Pons (tissue), 1 donor: ENCODE data around the gene SLC25A52.
"Not testable (repeated sequence)": the region's sequence is repeated elsewhere in the genome, so short reads cannot be mapped to it uniquely, and the experiment has no call there.

Experiments used
- DNase-seq: peaks from one replicate; pipeline ENCODE4 v3.0.0-alpha.2; 2016; ENCODE audit warnings: low spot score

Gene SLC25A52, protein sequence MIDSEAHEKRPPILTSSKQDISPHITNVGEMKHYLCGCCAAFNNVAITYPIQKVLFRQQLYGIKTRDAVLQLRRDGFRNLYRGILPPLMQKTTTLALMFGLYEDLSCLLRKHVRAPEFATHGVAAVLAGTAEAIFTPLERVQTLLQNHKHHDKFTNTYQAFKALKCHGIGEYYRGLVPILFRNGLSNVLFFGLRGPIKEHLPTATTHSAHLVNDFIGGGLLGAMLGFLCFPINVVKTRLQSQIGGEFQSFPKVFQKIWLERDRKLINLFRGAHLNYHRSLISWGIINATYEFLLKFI

DNA sequence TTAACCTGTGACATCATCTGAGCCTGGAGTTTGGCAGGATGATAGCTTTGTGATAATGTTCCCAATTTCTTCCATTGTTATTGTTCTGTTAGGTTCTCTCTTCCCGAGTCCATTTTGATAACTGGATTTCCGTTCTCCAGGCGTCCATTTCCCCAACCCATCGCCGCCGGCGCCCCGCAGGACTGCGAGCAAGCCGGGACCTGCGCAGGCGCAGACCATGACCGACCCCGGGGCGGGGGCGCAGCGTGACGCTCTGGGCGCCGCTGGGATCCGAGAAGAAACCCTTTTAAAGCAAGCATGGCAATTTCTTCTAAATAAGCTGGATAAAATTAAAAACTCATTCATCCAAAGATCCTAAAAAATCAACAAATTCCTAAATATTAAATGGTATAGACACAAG is at the start of gene SLC25A52:
Gene SLC25A52, minus strand, starts transcription at position 186 of the 400 bp plus-strand sequence. CDS start 219 bp downstream, outside the sequence.
- no peak for DNase-seq

DNA sequence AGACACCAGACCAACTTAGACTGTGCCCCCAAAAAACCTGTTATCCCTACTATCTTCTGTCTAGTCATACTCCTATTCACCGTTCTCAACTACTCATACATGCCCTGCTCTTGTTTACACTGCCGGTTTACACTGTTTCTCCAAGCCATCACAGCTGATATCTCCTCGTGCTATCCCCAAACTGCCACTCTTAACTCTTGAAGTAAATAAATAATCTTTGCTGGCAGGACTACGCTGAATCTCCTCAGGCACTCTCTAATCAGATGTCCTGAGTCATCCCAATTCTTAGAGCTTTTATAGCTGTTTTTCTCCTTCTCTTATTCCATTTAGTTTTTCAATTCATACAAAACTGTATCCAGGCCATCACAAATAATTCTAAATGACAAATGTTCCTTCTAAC is 48.4 kb upstream of the SLC25A52 start:
- DNase-seq = not testable (repeated sequence)

DNA sequence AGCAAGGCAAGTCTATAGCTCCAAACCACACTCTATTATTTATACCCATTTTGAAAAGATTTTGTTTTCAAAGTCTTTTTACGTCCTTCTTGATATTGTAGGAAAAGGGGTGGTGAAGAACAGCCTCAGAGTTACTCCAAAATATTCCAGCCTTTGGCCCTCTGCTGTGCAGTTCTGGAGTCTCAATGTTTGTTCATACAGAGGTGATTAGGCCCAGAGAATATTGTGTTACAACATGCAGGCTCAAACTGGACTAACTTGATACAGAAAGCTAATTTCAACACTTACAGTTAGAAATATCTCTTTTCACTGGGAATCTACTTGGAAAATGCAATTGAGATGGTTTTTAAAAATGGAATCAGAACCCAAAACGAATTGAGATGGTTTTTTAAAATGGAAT is 40.4 kb upstream of the SLC25A52 start:
- no peak for DNase-seq

DNA sequence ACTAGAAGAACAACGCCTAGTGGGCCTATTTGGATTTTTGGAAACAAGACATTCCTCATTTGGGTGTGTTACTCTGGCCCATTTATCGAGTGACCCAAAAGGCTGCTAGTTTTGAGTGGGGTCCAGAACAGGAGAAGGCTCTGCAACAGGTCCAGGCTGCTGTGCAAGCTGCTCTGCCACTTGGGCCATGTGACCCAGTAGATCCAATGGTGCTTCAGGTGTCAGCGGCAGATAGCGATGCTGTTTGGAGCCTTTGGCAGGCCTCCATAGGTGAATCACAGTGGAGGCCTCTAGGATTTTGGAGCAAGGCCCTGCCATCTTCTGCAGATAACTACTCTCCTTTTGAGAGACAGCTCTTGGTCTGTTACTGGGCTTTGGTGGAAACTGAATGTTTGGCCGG is 38.6 kb upstream of the SLC25A52 start:
- not testable (repeated sequence) for DNase-seq

DNA sequence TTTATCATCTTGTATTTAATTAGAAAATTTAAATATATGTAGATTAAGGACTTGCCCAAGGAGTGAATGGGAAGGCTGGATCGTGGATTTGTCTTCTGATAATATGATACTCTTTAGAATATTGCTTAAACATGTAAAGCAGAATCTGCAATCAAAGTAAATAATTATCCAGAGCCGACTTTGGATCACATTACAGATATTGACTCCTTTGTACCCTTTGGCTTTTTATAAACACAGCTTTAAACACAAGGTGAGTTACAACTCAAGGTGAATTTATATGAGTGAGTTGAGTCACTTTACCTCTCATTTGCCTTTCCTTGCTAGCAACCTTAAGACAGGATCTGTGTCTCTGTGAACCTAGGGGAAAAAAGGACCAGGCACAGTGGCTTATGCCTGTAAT is 37.7 kb upstream of the SLC25A52 start:
- no peak for DNase-seq

DNA sequence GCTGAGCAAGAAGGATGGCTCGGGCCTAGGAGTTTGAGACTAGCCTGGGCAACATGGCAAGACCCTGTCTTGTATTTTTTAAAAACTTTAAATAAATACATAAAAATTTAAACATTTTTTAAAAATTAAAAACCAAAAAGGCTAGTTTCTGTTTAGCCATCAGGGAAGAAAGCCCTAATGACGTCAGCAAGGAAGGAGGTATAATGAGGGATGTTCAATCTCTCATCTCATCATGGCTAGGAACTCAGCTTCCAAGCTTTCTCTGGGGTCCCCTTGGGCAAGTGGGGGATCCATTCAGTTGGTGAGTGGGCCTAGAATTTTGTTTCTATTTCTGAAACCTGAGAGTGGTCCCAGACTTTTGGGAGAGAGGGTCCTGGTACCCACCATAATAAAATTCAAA is 35.1 kb upstream of the SLC25A52 start:
- DNase-seq = no peak

DNA sequence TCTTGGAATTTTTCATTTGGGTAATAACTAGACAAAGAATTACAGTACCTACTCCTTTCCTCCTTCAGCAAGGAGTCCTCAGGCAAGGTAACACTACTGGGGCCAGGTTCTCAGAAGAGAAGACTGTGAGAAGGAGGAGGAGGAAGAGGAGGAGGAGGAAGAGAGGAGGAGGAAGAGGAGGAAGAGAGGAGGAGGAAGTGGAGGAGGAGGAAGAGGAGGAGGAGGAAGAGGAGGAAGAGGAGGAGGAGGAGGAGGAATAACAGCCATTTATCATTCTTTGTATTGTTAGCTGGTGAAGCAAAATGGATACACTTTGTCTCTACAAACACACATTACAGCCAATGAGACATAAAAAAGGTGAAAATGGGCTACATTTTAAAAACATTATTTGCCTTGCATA is 32.9 kb upstream of the SLC25A52 start:
- no peak for DNase-seq

DNA sequence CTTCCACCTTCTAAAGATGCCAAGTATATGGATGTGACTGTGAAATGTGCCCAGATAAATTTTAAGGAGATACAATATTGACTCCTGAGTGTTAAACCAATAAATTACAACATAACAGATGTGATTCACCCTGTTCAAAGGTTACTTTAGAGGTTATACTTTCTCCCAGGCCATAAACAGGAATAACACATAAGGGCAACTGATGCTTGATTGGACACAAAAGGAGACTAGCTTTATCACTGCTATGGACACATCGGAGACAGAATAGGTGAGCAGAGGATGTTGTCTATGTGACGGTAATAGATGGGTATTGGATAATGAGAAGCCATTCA is 31.9 kb upstream of the SLC25A52 start:
- DNase-seq = no peak

DNA sequence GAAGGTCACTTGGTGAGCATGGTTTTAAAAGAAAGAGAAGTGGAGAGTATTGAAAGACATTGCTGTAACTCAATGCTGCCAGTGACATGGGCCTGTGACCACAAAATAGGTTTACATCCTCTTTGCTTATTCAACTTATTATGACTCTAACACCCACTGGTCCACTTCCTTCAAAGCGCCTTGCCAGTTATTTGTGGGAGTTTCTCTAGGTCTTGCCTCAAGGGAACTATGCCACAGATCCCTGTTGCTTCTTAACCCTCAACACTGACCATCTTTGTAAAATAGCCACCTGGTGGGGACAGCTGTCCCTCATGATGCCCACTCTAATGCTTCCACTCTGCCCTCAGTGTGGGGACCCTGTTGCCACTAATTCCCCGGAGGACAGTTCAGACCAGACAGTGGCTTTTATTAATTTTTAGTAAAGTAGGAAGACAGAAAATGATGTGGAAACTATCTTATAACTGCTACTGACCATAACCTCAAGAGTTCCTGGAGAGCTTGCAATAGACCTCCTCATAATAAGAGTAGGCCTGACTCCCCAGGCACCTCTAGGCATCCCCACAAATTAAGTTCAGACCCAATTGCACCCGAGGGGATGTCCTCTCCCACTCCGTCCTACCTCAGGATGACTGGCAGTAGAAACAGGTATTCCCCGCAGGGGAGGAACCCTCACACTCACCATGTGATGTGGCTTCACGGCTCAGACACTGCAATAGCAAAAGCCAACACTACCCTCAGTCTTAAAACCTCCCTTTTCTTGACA is 31.3 kb upstream of the SLC25A52 start:
- DNase-seq = peak; percentile 12

DNA sequence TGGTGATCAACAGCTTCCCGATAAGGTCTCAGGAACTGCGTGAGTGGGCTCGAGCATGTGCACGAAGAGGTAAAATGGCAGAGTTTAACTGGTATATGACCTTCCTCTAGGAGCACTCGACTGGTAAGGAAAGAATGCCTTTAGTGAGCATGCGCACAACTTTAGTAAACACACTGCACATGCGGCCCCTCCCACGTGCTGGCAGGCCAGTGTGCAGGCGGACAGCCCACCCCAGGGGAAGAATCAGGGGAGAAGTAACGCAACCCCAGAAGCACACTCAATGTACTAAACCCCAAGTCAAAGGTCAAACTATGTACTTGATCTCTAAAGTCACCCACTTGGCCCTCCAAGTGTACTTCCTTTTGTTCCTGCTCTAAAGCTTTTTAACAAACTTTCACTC is 28.7 kb upstream of the SLC25A52 start:
- no peak for DNase-seq

DNA sequence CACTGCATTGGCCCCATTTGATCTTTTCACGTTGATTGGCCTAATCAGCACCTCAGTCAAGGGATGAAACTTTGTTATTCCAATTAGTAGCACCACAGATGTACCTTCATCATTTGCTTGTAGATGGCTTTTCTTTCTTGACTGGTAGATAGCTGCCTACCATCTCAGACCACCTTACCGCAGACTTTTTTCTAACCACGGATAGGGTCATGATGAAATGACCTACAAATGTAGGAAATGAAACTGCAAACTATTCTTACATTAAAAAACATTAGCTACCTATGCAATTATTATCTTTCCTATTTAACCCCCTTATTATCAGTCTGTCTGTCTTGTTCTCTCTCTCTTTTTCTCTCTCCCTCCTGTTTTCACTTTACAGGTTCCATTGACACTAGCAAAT is 22.4 kb upstream of the SLC25A52 start:
- DNase-seq = no peak

DNA sequence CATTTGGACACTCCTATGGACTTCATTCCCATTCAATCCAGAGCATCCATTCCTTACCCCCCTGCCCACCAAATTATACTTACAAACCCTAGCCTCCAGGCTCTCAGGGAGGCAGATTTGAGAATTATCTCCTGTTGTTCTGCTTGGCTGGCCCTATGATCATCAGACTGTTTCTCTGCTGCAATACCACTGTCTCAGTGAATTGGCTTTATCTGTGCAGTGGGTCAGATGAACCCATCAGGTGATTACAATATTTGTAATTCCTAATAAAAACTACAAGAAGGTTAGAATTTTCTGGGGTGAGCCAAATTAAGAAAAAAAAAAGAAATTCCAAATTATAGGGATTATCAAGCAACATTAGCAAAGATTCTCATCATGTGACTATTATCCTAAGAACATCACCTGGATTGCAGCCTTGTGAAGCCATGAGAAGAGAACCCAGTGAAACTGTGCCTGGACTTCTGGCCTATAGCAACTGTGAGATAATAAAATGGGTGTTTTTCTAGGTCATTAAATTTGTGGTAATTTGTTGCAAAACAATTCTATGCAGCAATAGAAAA is 17.8 kb upstream of the SLC25A52 start:
- no peak for DNase-seq

DNA sequence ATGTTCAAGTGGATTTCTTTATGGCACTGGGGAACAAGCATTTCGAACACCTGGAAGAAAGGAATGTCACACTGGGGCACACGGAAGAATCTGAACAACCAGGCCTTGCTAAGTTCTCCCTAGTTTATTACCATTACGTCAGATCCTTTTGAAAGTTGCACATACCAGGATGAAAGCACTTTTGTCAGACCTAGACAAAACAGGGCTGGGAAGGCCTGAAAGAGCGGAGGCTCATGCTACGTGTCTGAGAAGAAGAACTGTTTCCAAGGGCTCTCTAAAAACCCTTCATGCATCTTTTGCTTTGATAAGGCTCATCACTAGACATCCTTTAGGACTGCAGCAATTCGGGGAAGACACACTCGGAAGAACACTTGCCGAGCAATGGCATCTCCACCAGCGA is 15.4 kb upstream of the SLC25A52 start:
- no peak for DNase-seq

DNA sequence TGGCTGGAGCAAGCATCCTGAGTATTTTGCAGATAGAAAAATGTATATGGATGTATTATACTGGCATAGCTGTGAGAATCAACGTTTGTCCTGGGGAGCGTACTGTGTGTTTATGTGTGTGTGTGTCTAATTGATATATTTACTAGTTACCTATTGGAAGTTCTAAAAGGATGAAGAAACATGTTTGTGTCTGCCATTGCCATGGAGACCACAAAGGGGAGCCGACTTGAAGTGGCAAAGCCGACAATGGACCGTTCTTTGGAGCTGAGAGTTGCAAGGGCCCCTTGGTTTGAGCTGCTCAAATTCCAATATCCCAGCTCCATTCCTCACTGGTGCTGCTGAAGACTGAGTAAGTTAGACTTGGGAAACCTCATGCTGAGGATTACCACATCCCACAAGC is 14.3 kb upstream of the SLC25A52 start:
- DNase-seq = no peak

DNA sequence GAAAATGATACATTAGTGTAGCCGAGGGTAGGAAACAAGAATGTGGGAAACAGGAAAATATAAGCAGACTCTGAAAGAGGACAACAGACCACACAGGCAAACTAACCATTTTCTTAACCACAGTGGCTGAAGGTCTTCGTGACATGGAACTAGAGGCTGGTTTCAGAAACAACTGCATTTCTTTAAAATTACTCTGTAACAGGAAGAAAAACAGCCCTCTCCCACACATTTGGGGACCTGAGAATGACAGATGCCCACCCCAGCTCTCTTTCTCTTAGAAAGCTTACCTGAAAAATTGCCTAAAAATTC is 13.8 kb upstream of the SLC25A52 start:
- no peak for DNase-seq

DNA sequence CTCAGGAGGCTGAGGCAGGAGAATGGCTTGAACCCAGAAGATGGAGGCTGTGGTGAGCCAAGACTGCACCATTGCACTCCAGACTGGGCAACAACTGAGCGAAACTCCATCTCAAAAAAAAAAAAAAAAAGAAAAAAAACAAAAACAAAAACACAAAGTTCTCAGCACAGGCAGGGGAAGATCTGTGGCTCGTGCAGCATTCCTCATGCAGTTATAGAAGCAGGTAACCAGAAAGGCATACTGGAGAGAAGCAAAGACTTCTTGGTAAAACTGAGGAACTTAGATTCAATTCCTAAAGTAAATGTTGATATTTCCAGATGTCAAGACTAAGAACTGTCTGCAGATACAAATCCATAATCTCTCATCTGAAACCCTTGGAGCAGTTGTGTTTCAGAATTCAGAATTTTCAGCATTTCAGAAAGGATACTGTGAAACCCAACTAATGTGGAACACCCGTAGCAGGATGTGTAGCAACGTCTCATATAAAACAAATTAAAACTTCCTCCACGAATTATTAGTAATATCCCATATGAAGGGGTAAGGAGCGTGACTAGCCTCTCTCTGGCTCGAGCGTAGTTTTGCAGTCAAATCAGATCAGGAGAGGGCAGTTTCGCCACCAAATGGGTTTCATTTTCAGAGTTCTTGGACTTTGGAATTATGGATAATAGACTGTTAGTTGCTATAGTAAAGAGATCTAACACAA is 13.2 kb upstream of the SLC25A52 start:
- DNase-seq = no peak

DNA sequence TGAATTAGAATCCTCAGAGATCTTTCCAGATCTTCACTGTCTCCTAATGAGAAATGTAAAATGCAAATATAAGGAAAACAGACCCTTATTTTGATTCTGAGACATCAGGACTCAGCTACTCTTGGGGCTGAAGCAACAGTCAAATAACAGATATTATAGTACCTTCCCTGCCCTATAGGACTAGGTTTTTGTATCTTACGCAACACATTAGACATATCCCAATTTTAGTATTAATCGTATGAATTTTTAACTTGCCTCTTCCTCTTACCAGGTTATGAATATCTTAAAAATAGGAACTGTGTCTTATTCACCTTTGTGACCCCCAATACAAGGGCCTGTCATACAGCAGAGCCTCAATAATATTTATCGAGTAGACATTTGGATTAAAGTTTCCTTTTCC is 12.0 kb upstream of the SLC25A52 start:
- DNase-seq = no peak

DNA sequence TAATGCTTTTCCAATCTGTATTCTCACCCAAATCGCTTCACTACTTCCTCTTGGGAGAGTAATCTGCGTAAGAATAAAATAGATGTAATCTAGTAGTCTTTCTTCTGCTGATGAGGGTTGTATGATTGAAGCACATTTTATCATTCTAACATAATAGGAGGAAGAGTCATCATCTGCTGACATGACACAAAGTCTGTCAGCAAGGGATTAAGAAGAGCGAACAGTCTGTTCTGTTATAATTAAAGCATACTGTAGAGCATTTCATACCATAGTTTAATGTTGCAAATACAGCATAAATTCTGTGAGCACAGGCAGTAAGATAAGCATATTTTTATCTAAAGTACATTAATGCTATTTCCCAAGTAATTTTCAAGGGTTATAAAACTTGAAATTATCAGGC is 10.4 kb downstream of the SLC25A52 start:
- no peak for DNase-seq

DNA sequence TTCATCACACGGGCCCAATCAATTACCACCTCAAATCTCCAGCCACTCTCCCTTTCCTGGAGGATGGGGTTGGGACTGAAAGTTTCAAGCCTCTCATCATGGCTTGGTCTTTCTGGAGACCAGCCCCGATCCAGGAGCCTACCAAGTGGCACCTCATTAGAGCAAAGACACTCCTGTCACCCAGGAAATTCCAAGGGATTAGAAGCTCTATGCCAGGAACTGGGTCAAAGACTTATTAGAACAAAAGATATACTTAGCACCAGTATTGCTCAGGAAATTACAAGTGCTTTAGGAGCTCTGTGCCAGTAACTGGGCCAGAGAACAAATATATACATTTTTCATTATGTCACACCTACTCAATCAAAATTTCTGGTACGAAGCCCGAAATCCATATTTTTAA is 14.3 kb downstream of the SLC25A52 start:
- no peak for DNase-seq

DNA sequence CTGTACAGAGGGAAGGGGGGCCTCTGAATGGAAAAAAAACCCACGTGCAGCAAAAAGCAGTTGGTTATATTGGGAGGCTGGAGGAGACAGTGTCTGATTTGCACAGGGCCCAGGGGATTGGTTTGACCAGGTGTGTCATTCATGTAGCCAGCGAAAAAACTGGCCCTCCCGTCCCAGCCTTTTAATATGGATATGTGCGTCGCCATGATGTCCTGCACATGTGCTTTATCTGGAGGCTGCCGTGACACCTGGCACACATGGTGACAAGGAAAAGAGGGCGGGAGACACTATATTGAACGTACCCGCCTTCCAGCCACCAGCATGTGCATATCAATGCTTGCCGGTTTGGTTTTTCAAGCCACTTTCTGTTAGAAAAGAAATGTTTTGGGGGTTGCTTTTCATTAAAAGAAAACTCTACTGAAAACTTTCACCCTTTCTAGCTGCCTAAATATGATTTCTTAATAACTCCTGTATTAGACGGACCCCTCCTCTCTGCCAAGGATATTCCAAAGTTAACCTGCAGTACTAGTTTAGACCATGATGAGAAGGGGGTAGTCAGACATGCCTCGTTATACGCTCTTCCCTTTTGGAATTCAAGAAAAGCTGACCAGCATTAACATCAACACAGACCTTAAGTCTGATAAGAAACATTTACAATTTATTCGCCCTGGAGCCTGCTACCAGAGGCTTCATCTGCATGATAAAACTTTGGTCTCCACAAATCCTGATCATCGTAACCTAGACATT is 16.2 kb downstream of the SLC25A52 start:
- no peak for DNase-seq

DNA sequence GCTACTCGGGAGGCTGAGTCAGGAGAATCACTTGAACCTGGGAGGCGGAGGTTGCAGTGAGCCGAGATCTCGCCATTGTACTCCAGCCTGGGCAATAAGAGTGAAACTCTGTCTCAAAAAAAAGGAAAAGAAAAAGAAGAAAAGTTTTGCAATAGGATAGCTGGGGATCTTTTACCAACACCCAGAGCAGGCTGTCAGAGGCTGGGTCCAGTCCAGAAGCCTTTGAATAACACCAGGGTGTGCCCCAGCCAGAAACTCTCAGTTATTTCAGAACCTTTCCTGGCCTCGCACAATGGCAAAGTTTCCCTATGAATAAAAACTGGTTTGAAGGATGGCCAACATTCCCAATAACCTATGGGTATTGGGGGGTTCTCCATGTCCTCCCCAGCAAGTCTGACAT is 17.1 kb downstream of the SLC25A52 start:
- not testable (repeated sequence) for DNase-seq

DNA sequence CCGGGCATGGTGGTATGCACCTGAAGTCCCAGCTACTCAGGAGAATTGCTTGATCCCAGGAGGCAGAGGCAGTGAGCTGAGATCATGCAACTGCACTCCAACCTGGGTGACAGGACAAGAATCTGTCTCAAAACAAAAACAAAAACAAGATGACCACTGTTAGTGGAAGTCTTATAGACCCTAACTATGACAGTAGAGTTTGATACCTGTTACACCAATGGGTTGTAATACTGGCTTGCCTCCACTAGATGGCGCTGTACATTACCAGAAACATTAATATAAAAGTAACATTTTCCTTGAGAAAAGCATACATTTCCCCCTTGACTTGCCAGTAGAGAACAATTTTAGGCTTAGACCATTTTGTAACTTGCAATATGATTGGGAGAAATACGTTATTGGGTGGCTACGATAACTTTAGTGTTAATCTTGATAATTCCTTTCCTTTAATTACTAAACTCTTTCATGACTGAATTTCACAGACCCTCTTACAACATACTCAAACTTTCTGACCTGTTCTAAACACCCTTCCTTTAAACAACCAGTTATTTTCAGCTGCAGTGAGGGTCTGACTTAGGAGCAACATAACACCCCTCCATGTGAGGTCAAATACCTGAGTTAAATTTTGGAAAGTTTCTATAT is 19.5 kb downstream of the SLC25A52 start:
- peak; percentile 41 for DNase-seq
